ENCODE measurements around the gene PDE4D. TPM values are rescaled to one million over a fixed set of nuclear protein-coding genes. Genes with fewer than 3 reads are reported as not detected.

Gene PDE4D
- total RNA-seq, 1 experiment from 2014 or later = 61.2 TPM

DNA sequence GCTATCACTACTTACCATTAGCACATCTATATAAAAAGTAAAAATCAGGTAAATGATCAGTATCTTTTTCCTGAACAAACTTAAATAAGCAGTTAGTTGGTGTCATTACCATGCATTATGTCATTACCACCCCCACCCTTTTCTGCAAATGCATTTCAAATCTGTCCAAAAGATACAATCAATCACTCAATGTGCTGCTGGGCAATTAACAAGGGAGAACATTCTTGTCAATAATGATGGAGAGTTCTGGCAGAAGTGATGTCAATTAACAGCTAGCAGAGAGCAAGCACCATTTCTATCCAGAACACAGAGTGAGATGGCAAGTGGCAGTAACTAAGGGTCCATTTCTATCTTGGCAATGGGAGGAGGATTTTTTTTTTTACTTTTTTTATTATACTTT lies 3.5 kb upstream of the PDE4D start:
- H3K36me3 ChIP-seq (ENCODE audit: insufficient read depth, low read length) = no peaks in the 10 kb centered on the region
- H3K4me2 ChIP-seq (ENCODE audit: low read depth, low read length, poor library complexity, severe bottlenecking) = no peak overlapping the region
- no peaks in the 10 kb centered on the region for H3K9me2 ChIP-seq (replicated peaks; ENCODE audit: insufficient read depth, low read length)
- no peaks in the 10 kb centered on the region for H3K79me2 ChIP-seq (ENCODE audit: low read length)
- no peak overlapping the region for H3K9ac ChIP-seq (ENCODE audit: low read length)
- no peak overlapping the region for H3K27ac ChIP-seq (ENCODE audit: low read length)
- no peaks in the 10 kb centered on the region for H3K4me1 ChIP-seq (ENCODE audit: low read length)
- H2AFZ ChIP-seq (ENCODE audit: low read length) = no peak overlapping the region
- H3K27me3 ChIP-seq (ENCODE audit: low read length) = no peaks in the 10 kb centered on the region
- H3K4me3 ChIP-seq (ENCODE audit: low read length) = no peak overlapping the region
- no peak for DNase-seq
- H4K20me1 ChIP-seq (ENCODE audit: insufficient read depth, low read depth, low read length) = no peaks in the 10 kb centered on the region
- no peaks in the 10 kb centered on the region for H3K9me3 ChIP-seq (ENCODE audit: low read length)

GRCh38 chr5:59891962-59892643 lies 1.4 kb downstream of the PDE4D start:
- Histone ChIP-seq H3K4me3 (ENCODE audit: low read length) (no peak overlapping the region), H3K79me2 (ENCODE audit: low read length) (no peaks in the 10 kb centered on the region), H3K36me3 (ENCODE audit: insufficient read depth, low read length) (no peaks in the 10 kb centered on the region), H3K9ac (ENCODE audit: low read length) (no peak overlapping the region), H3K9me3 (ENCODE audit: low read length) (no peaks in the 10 kb centered on the region), H3K27ac (ENCODE audit: low read length) (no peak overlapping the region), H3K4me1 (ENCODE audit: low read length) (no peaks in the 10 kb centered on the region), H4K20me1 (ENCODE audit: insufficient read depth, low read depth, low read length) (no peaks in the 10 kb centered on the region), H3K27me3 (ENCODE audit: low read length) (no peaks in the 10 kb centered on the region), H3K9me2 (replicated peaks; ENCODE audit: insufficient read depth, low read length) (no peaks in the 10 kb centered on the region), H3K4me2 (ENCODE audit: low read depth, low read length, poor library complexity, severe bottlenecking) (no peak overlapping the region), H2AFZ (ENCODE audit: low read length) (no peak overlapping the region)
- no peak for DNase-seq

GRCh38 chr5:59887274-59887673 lies 6.3 kb downstream of the PDE4D start:
- Histone ChIP-seq H3K9me3 (ENCODE audit: low read length) (no peaks in the 10 kb centered on the region), H3K9ac (ENCODE audit: low read length) (no peak overlapping the region), H3K36me3 (ENCODE audit: insufficient read depth, low read length) (no peaks in the 10 kb centered on the region), H3K4me2 (ENCODE audit: low read depth, low read length, poor library complexity, severe bottlenecking) (no peak overlapping the region), H3K27me3 (ENCODE audit: low read length) (no peaks in the 10 kb centered on the region), H3K79me2 (ENCODE audit: low read length) (no peaks in the 10 kb centered on the region), H3K4me3 (ENCODE audit: low read length) (no peak overlapping the region), H3K27ac (ENCODE audit: low read length) (no peak overlapping the region), H4K20me1 (ENCODE audit: insufficient read depth, low read depth, low read length) (no peaks in the 10 kb centered on the region), H3K4me1 (ENCODE audit: low read length) (no peaks in the 10 kb centered on the region), H3K9me2 (replicated peaks; ENCODE audit: insufficient read depth, low read length) (no peaks in the 10 kb centered on the region), H2AFZ (ENCODE audit: low read length) (no peak overlapping the region)
- DNase-seq = no peak

- Histone ChIP-seq H2AFZ (ENCODE audit: low read length) (no peak overlapping the region), H3K9me2 (replicated peaks; ENCODE audit: insufficient read depth, low read length) (no peaks in the 10 kb centered on the region), H3K79me2 (ENCODE audit: low read length) (no peaks in the 10 kb centered on the region), H3K9ac (ENCODE audit: low read length) (no peak overlapping the region), H4K20me1 (ENCODE audit: insufficient read depth, low read depth, low read length) (0 out of 2 replicates have a peak, but pooled peaks cover 12% of the 10 kb centered on the region), H3K4me2 (ENCODE audit: low read depth, low read length, poor library complexity, severe bottlenecking) (no peak overlapping the region), H3K4me3 (ENCODE audit: low read length) (no peak overlapping the region), H3K4me1 (ENCODE audit: low read length) (no peaks in the 10 kb centered on the region), H3K27ac (ENCODE audit: low read length) (no peak overlapping the region), H3K27me3 (ENCODE audit: low read length) (no peaks in the 10 kb centered on the region), H3K9me3 (ENCODE audit: low read length) (no peaks in the 10 kb centered on the region), H3K36me3 (ENCODE audit: insufficient read depth, low read length) (no peaks in the 10 kb centered on the region)
- DNase-seq = no peak
These were observed 18.9 kb downstream of the PDE4D start for GRCh38 chr5:59874675-59875074.

DNA sequence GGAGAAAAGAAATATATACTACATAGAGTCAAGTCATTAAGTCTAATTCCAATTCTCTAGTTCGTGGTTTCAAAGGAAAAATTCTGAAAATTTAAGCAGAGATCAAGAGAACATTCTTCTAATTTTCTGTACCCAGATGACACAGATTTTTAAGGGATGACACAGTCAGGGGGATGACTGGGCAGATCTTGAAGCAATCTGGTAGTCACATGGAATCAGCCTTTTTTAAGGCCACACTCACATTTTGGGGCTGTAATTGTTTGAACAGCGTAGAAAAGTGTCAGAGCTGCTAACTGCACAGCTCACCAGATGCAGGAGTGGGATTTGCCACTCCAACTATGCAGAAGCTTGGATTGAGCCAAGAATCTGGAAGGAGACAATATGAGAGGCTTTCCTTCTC lies 20.4 kb downstream of the PDE4D start:
- no peak overlapping the region for H3K4me2 ChIP-seq (ENCODE audit: low read depth, low read length, poor library complexity, severe bottlenecking)
- H3K4me1 ChIP-seq (ENCODE audit: low read length) = no peaks in the 10 kb centered on the region
- no peak overlapping the region for H3K27ac ChIP-seq (ENCODE audit: low read length)
- no peak overlapping the region for H2AFZ ChIP-seq (ENCODE audit: low read length)
- no peaks in the 10 kb centered on the region for H3K27me3 ChIP-seq (ENCODE audit: low read length)
- H4K20me1 ChIP-seq (ENCODE audit: insufficient read depth, low read depth, low read length) = 0 out of 2 replicates have a peak, but pooled peaks cover 12% of the 10 kb centered on the region
- H3K79me2 ChIP-seq (ENCODE audit: low read length) = no peaks in the 10 kb centered on the region
- no peak for DNase-seq
- H3K4me3 ChIP-seq (ENCODE audit: low read length) = no peak overlapping the region
- no peaks in the 10 kb centered on the region for H3K9me3 ChIP-seq (ENCODE audit: low read length)
- no peaks in the 10 kb centered on the region for H3K36me3 ChIP-seq (ENCODE audit: insufficient read depth, low read length)
- H3K9ac ChIP-seq (ENCODE audit: low read length) = no peak overlapping the region
- H3K9me2 ChIP-seq (replicated peaks; ENCODE audit: insufficient read depth, low read length) = no peaks in the 10 kb centered on the region

- no peak overlapping the region for H2AFZ ChIP-seq (ENCODE audit: low read length)
- no peak overlapping the region for H3K9ac ChIP-seq (ENCODE audit: low read length)
- no peak overlapping the region for H3K4me2 ChIP-seq (ENCODE audit: low read depth, low read length, poor library complexity, severe bottlenecking)
- H3K4me3 ChIP-seq (ENCODE audit: low read length) = no peak overlapping the region
- H3K4me1 ChIP-seq (ENCODE audit: low read length) = no peaks in the 10 kb centered on the region
- H3K27me3 ChIP-seq (ENCODE audit: low read length) = no peaks in the 10 kb centered on the region
- no peak overlapping the region for H3K27ac ChIP-seq (ENCODE audit: low read length)
- H3K9me3 ChIP-seq (ENCODE audit: low read length) = no peaks in the 10 kb centered on the region
- DNase-seq = no peak
- no peaks in the 10 kb centered on the region for H3K79me2 ChIP-seq (ENCODE audit: low read length)
- H3K36me3 ChIP-seq (ENCODE audit: insufficient read depth, low read length) = no peaks in the 10 kb centered on the region
- no peaks in the 10 kb centered on the region for H3K9me2 ChIP-seq (replicated peaks; ENCODE audit: insufficient read depth, low read length)
- 0 out of 2 replicates have a peak, but pooled peaks cover 14% of the 10 kb centered on the region for H4K20me1 ChIP-seq (ENCODE audit: insufficient read depth, low read depth, low read length)
These were observed 26.9 kb downstream of the PDE4D start for GRCh38 chr5:59866661-59867060.

DNA sequence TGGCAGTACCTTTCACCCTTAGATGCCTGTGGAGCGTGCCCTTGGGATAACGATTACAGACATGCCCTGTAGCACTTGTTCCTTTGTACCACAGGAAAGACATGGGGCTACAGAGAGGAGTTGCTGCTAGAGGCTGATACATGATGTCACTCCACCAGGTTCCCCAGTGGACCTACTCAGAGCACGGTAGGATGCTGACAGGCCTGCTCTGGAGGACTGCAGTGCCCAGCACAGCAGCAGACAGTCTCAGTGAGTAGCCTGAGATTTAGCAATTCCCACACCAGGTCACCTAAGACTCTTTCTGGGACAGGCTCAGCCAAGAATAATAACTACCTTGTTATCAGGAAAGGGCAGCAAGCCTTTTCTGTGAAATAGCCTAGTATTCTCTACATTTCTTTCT lies 28.8 kb downstream of the PDE4D start:
- Histone ChIP-seq H3K9me2 (replicated peaks; ENCODE audit: insufficient read depth, low read length) (no peaks in the 10 kb centered on the region), H3K4me2 (ENCODE audit: low read depth, low read length, poor library complexity, severe bottlenecking) (no peak overlapping the region), H2AFZ (ENCODE audit: low read length) (no peak overlapping the region), H3K9ac (ENCODE audit: low read length) (no peak overlapping the region), H3K27me3 (ENCODE audit: low read length) (no peaks in the 10 kb centered on the region), H3K79me2 (ENCODE audit: low read length) (no peaks in the 10 kb centered on the region), H3K4me1 (ENCODE audit: low read length) (no peaks in the 10 kb centered on the region), H3K27ac (ENCODE audit: low read length) (no peak overlapping the region), H3K36me3 (ENCODE audit: insufficient read depth, low read length) (no peaks in the 10 kb centered on the region), H3K9me3 (ENCODE audit: low read length) (no peaks in the 10 kb centered on the region), H4K20me1 (ENCODE audit: insufficient read depth, low read depth, low read length) (0 out of 2 replicates have a peak, but pooled peaks cover 9% of the 10 kb centered on the region), H3K4me3 (ENCODE audit: low read length) (no peak overlapping the region)
- no peak for DNase-seq

DNA sequence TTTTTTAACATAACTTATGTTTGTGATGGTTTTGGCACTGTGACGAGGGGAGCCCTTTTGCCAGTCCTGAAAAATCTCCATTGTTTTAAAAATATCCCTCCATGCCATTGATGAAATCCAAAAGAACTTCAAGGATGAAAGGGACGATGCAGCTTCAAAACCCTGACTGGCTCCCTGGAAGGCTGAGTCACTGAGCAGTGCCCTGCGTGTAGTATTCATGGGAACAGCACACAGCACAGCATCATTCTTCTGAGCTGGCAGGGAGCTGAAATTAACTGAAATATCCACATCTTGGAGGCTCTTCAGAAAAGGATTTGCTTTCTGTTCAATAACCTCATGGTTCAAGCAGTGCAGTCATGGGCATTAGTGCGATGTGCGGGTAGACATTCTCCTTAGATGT lies 29.7 kb downstream of the PDE4D start:
- Histone ChIP-seq H2AFZ (ENCODE audit: low read length) (no peak overlapping the region), H3K36me3 (ENCODE audit: insufficient read depth, low read length) (no peaks in the 10 kb centered on the region), H3K4me3 (ENCODE audit: low read length) (no peak overlapping the region), H3K27me3 (ENCODE audit: low read length) (no peaks in the 10 kb centered on the region), H4K20me1 (ENCODE audit: insufficient read depth, low read depth, low read length) (peaks cover 9% of the 10 kb centered on the region; the same call in 1 of the 2 replicates), H3K9me2 (replicated peaks; ENCODE audit: insufficient read depth, low read length) (no peaks in the 10 kb centered on the region), H3K9ac (ENCODE audit: low read length) (no peak overlapping the region), H3K4me1 (ENCODE audit: low read length) (no peaks in the 10 kb centered on the region), H3K27ac (ENCODE audit: low read length) (no peak overlapping the region), H3K9me3 (ENCODE audit: low read length) (no peaks in the 10 kb centered on the region), H3K4me2 (ENCODE audit: low read depth, low read length, poor library complexity, severe bottlenecking) (no peak overlapping the region), H3K79me2 (ENCODE audit: low read length) (no peaks in the 10 kb centered on the region)
- no peak for DNase-seq

All from Karpas-422 (cell line).